RWPE2 (cell line): ENCODE measurements around the gene TLL2.
A peak's percentile ranks its signal among the peaks of the same experiment; 100 is the strongest.

ENCODE experiments used
- ATAC-seq: fragments of 200-7000 bp; cut with Tn5 transposase; 3 replicates; pipeline ENCODE4 v1.9.1; 2021; ENCODE audit warnings: low read depth
- DNase-seq: peaks from one replicate; pipeline ENCODE4 v3.0.0-alpha.2; 2020; ENCODE audit warnings: low spot score
- H3K27ac ChIP-seq: fragments of 450-650 bp; 2 replicates; pipeline ENCODE4 v1.5.1; 2017; ENCODE audit warnings: mild to moderate bottlenecking; ENCODE audit not compliant: poor library complexity, severe bottlenecking
- H3K27me3 ChIP-seq: fragments of 250-450 bp; sonication (Bioruptor Pico); 2 replicates; pipeline ENCODE4 v1.5.1; 2021; ENCODE audit warnings: mild to moderate bottlenecking, moderate library complexity; ENCODE audit not compliant: insufficient read depth, poor library complexity, severe bottlenecking
- H3K36me3 ChIP-seq: fragments of 250-450 bp; sonication (Bioruptor Pico); 2 replicates; pipeline ENCODE4 v1.5.1; 2020; ENCODE audit warnings: low read depth, mild to moderate bottlenecking, moderate library complexity
- H3K4me1 ChIP-seq: fragments of 250-450 bp; sonication (Bioruptor Pico); 2 replicates; pipeline ENCODE4 v1.5.1; 2021; ENCODE audit warnings: mild to moderate bottlenecking, moderate library complexity; ENCODE audit not compliant: insufficient read depth, poor library complexity, severe bottlenecking
- H3K4me3 ChIP-seq: fragments of 250-450 bp; sonication (Bioruptor Pico); 2 replicates; pipeline ENCODE4 v1.5.1; 2021; ENCODE audit warnings: mild to moderate bottlenecking, moderate library complexity; ENCODE audit not compliant: severe bottlenecking
- H3K9me3 ChIP-seq: fragments of 250-450 bp; sonication (Bioruptor Pico); 2 replicates; pipeline ENCODE4 v1.5.1; 2021; ENCODE audit warnings: mild to moderate bottlenecking, moderate library complexity; ENCODE audit not compliant: severe bottlenecking
- TF ChIP-seq, protein P1 (sequence below): fragments of 450-650 bp; IDR thresholded peaks from one replicate; pipeline ENCODE4 v1.5.1; 2017; ENCODE audit warnings: mild to moderate bottlenecking, moderate library complexity; ENCODE audit not compliant: poor library complexity, severe bottlenecking

Gene TLL2

DNA sequence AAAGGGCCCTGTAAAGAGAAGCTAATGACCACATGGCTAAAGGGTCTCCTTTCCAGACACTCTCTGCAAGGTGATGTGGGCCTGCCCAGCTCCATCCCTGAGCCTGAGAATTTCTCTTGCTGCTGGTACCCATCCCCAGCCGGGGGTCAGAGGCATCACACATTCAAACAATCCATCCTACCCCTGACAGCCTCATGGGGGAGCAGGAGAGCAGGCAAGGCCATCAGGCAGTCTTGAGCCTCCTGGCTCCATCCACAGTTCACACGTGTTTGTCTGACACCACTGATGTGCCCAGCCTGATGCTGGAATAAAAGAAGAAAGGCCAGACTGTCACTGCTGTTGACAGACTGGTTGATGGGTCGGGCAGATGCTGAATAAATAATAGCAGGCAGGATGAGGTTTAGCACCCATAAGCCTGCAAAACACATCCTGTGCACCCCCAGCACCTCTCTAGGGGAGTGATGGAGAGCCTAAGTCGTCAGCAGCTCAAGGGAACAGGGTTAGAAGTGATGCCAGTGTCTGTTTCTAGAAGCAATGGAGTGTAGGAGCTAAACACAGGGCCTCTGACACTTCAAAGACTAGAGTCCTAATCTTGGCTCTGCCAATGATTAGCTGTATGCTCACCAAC, 43.5 kb downstream of the TLL2 start:
- H3K9me3 ChIP-seq: no peaks in the 10 kb centered on the region
- H3K27ac ChIP-seq: no peak overlapping the region
- peak; percentile 34 for DNase-seq
- H3K36me3 ChIP-seq: no peaks in the 10 kb centered on the region
- no peaks in the 10 kb centered on the region for H3K4me1 ChIP-seq
- no peak overlapping the region for H3K4me3 ChIP-seq
- H3K27me3 ChIP-seq: no peaks in the 10 kb centered on the region
- TF ChIP-seq, protein P1, sequence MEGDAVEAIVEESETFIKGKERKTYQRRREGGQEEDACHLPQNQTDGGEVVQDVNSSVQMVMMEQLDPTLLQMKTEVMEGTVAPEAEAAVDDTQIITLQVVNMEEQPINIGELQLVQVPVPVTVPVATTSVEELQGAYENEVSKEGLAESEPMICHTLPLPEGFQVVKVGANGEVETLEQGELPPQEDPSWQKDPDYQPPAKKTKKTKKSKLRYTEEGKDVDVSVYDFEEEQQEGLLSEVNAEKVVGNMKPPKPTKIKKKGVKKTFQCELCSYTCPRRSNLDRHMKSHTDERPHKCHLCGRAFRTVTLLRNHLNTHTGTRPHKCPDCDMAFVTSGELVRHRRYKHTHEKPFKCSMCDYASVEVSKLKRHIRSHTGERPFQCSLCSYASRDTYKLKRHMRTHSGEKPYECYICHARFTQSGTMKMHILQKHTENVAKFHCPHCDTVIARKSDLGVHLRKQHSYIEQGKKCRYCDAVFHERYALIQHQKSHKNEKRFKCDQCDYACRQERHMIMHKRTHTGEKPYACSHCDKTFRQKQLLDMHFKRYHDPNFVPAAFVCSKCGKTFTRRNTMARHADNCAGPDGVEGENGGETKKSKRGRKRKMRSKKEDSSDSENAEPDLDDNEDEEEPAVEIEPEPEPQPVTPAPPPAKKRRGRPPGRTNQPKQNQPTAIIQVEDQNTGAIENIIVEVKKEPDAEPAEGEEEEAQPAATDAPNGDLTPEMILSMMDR: peak; percentile 35
- ATAC-seq: peak; percentile 73

DNA sequence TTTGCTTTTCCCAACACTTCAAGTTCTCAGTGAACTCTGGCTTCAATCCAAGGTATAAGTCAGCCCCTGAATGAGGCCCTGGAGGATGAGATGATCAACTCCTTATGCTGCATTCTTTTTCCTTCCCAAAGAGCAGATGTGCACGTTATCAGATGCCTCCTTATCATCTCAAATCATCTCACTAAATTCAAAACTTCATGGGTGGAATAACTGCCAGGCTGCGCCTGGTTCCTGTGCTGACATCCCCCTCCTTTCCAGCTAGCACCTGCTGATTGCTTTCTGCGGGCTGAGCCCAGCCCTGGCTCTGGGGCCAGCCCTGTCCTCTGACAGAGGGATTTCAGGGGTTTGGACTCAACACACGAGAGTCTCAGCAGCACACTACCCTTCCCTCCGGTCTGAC, 44.9 kb downstream of the TLL2 start:
- no peaks in the 10 kb centered on the region for H3K36me3 ChIP-seq
- no peaks in the 10 kb centered on the region for H3K4me1 ChIP-seq
- no peak overlapping the region for H3K4me3 ChIP-seq
- no peak overlapping the region for H3K27ac ChIP-seq
- ATAC-seq (no peak), DNase-seq (peak; percentile 9)
- H3K9me3 ChIP-seq: no peaks in the 10 kb centered on the region
- TF ChIP-seq, protein P1: no peak
- H3K27me3 ChIP-seq: no peaks in the 10 kb centered on the region

DNA sequence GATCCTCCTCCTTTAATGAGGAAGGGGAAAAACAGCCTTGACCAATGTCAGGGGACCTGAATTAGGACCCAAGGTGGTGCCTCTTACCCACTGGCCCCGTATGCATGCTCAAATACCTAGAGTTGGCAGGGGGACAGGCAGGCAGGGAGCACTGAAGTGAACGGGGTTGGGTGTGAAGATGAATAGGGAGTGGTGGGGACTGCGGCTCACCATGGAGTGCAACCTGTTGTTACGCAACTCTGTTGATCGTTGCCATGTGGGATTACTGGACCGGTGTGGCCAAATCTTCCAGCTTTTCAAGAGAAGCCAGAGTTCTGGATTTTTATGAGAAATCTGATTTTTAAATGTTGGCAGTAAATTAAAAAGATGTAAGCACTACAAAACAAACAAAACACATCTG, 48.1 kb downstream of the TLL2 start:
- no peak overlapping the region for H3K27ac ChIP-seq
- H3K36me3 ChIP-seq: no peaks in the 10 kb centered on the region
- no peaks in the 10 kb centered on the region for H3K4me1 ChIP-seq
- no peaks in the 10 kb centered on the region for H3K9me3 ChIP-seq
- no peak for ATAC-seq
- TF ChIP-seq, protein P1: no peak
- no peak overlapping the region for H3K4me3 ChIP-seq
- no peak for DNase-seq
- no peaks in the 10 kb centered on the region for H3K27me3 ChIP-seq

DNA sequence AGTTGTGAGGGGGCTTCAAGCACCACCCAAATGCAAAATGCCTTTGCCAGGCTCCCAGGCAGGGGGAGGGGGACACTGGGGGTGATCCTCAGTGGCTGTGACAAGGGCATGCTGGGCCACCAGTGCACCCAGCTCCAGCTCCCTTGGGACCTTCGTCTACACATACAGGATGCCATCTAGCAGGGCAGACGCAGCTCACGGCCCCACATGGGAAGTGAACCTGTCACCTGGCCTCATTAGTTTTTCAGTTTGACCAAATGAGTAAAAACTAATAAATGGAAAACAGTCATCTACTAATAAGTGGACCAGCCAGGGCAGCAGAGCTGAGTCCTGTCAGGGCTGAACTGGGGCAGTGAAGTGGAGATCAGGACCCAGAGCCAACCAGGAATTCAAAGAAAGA, 50.2 kb downstream of the TLL2 start:
- H3K36me3 ChIP-seq: no peaks in the 10 kb centered on the region
- TF ChIP-seq, protein P1: no peak
- DNase-seq (no peak), ATAC-seq (no peak)
- H3K27ac ChIP-seq: no peak overlapping the region
- H3K9me3 ChIP-seq: no peaks in the 10 kb centered on the region
- H3K27me3 ChIP-seq: no peaks in the 10 kb centered on the region
- no peaks in the 10 kb centered on the region for H3K4me1 ChIP-seq
- no peak overlapping the region for H3K4me3 ChIP-seq

- Histone ChIP-seq H3K36me3 (no peaks in the 10 kb centered on the region), H3K9me3 (no peaks in the 10 kb centered on the region), H3K4me1 (no peaks in the 10 kb centered on the region), H3K4me3 (no peak overlapping the region), H3K27me3 (no peaks in the 10 kb centered on the region), H3K27ac (no peak overlapping the region)
- no peak for ATAC-seq
- TF ChIP-seq, protein P1: no peak
- no peak for DNase-seq
Measured at GRCh38 chr10:96462606-96463151, 51.0 kb downstream of the TLL2 start.
